Common myeloid progenitor, CD34-positive (primary cell): Measurements from ENCODE around the gene CALML6.

ENCODE experiments used
- CTCF ChIA-PET: fragments of 350-600 bp; sonication (Branson Sonifier 250); formaldehyde crosslinking; loops from one replicate; lab custom pipeline; 2021; ENCODE audit warnings: antibody characterized with exemption; lab: Charles Lee
- POLR2A ChIA-PET: fragments of 350-600 bp; sonication (Branson Sonifier 250); formaldehyde crosslinking; loops from one replicate; lab custom pipeline; 2021; ENCODE audit warnings: antibody characterized with exemption; lab: Charles Lee
- DNase-seq, 3 donors: peaks; one replicate each; pipeline versions ENCODE4 v3.0.0 to v3.0.0-alpha.2; 2013
- H3K27ac ChIP-seq, 2 experiments: 1 replicate in 1 of 2; 2 replicates in 1 of 2; pipeline ENCODE4 v1.7.0; 2013; ENCODE audit warnings: inconsistent platforms in 2 of 2, low read length in 2 of 2, mild to moderate bottlenecking in 2 of 2, low read depth in 1 of 2, moderate library complexity in 1 of 2; ENCODE audit not compliant: severe bottlenecking in 2 of 2, insufficient read depth in 1 of 2, poor library complexity in 1 of 2
- H3K27me3 ChIP-seq, 5 experiments: replicated peaks in 2 of 5; 1 replicate in 3 of 5; 2 replicates in 2 of 5; pipeline versions ENCODE4 v1.6.1 to v1.7.0; 2013; ENCODE audit warnings: low read length in 4 of 5, mild to moderate bottlenecking in 2 of 5, moderate library complexity in 2 of 5, inconsistent platforms in 1 of 5; ENCODE audit not compliant: insufficient read depth in 5 of 5, control insufficient read depth in 4 of 5
- H3K36me3 ChIP-seq, 4 experiments: 1 replicate in 2 of 4; 2 replicates in 2 of 4; pipeline versions ENCODE4 v1.6.1 to v1.7.0; 2013; ENCODE audit warnings: low read length in 3 of 4, control low read depth in 1 of 4, mild to moderate bottlenecking in 1 of 4; ENCODE audit not compliant: control insufficient read depth in 4 of 4, insufficient read depth in 4 of 4
- H3K4me1 ChIP-seq, 4 experiments: 1 replicate in 3 of 4; 2 replicates in 1 of 4; pipeline versions ENCODE4 v1.6.1 to v1.7.1; 2013; ENCODE audit warnings: low read length in 3 of 4, mild to moderate bottlenecking in 3 of 4, control low read depth in 1 of 4, inconsistent platforms in 1 of 4, moderate library complexity in 1 of 4; ENCODE audit not compliant: control insufficient read depth in 4 of 4, insufficient read depth in 4 of 4; ENCODE audit errors: control extremely low read depth in 1 of 4
- H3K4me3 ChIP-seq, 7 experiments: 1 replicate in 4 of 7; 2 replicates in 3 of 7; pipeline versions ENCODE4 v1.5.1 to v1.7.0; 2013; ENCODE audit warnings: mild to moderate bottlenecking in 7 of 7, low read length in 6 of 7, moderate library complexity in 6 of 7, inconsistent platforms in 2 of 7, low read depth in 2 of 7, control low read depth in 1 of 7; ENCODE audit not compliant: insufficient read depth in 4 of 7, control insufficient read depth in 1 of 7; ENCODE audit errors: extremely low read depth in 1 of 7
- H3K9me3 ChIP-seq, 5 experiments: 1 replicate in 4 of 5; 2 replicates in 1 of 5; pipeline versions ENCODE4 v1.6.1 to v1.7.1; 2013; ENCODE audit warnings: low read length in 4 of 5, mild to moderate bottlenecking in 2 of 5, inconsistent platforms in 1 of 5, low read depth in 1 of 5, moderate library complexity in 1 of 5; ENCODE audit not compliant: control insufficient read depth in 4 of 5, insufficient read depth in 2 of 5; ENCODE audit errors: control extremely low read depth in 1 of 5
- WGBS: methylation state at CpG from one replicate; pipeline ENCODE4 v1.1.5; 2013; ENCODE audit not compliant: insufficient coverage; 5-methylcytosine and 5-hydroxymethylcytosine counted together

The CALML6 gene

GRCh38 chr1:1939296-1940122, 24.4 kb downstream of the CALML6 start:
- Histone ChIP-seq H3K9me3 (peaks cover 0 to under 1% (median 0%) of the 10 kb centered on the region in 5 experiments), H3K4me3 (no peak overlapping the region), H3K36me3 (no peaks in the 10 kb centered on the region), H3K4me1 (peaks cover 0 to 5% (median 4%) of the 10 kb centered on the region in 4 experiments), H3K27ac (no peak overlapping the region), H3K27me3 (peaks cover 0 to 12% (median 2%) of the 10 kb centered on the region in 5 experiments)
- POLR2A ChIA-PET = no interaction called here
- WGBS = 91% methylated on average over 25 of the region's 28 CpGs
- no peak for DNase-seq
- CTCF ChIA-PET = interaction anchor here (7.0 kb wide), 1 partner anchor 105 kb away, joined by 64 read pairs; no protein-coding TSS in a partner anchor

GRCh38 chr1:1940123-1940425, 25.0 kb downstream of the CALML6 start:
- CTCF ChIA-PET = interaction anchor here (7.0 kb wide), 1 partner anchor 104 kb away, joined by 64 read pairs; no protein-coding TSS in a partner anchor
- 94% methylated on average over 12 of the region's 12 CpGs for WGBS
- Histone ChIP-seq H3K27ac (no peak overlapping the region), H3K27me3 (peaks cover 0 to 12% (median 2%) of the 10 kb centered on the region in 5 experiments), H3K4me3 (no peak overlapping the region), H3K9me3 (no peaks in the 10 kb centered on the region), H3K36me3 (no peaks in the 10 kb centered on the region), H3K4me1 (peaks cover 0 to 5% (median 4%) of the 10 kb centered on the region in 4 experiments)
- no peak for DNase-seq
- POLR2A ChIA-PET = interaction anchor here (0.6 kb wide), 1 partner anchor 218 kb away, joined by 6 read pairs; no protein-coding TSS in a partner anchor

- WGBS = 79% methylated on average over 16 of the region's 19 CpGs
- Histone ChIP-seq H3K9me3 (no peaks in the 10 kb centered on the region), H3K4me1 (peaks cover 0 to 5% (median 4%) of the 10 kb centered on the region in 4 experiments), H3K27ac (no peak overlapping the region), H3K4me3 (no peak overlapping the region), H3K27me3 (peaks cover 0 to 10% (median 2%) of the 10 kb centered on the region in 5 experiments), H3K36me3 (no peaks in the 10 kb centered on the region)
- POLR2A ChIA-PET = no interaction called here
- CTCF ChIA-PET = interaction anchor here (1.0 to 7.0 kb wide), 4 partner anchors 11 to 107 kb away, joined by 3 to 64 read pairs (median 5); no protein-coding TSS in a partner anchor
- DNase-seq = no peak
These were observed 26.3 kb downstream of the CALML6 start for GRCh38 chr1:1941211-1941841.

- H3K36me3 ChIP-seq = no peaks in the 10 kb centered on the region
- no peaks in the 10 kb centered on the region for H3K9me3 ChIP-seq
- CTCF ChIA-PET = interaction anchor here (1.0 to 7.0 kb wide), 5 partner anchors 11 to 106 kb away, joined by 3 to 64 read pairs (median 6); no protein-coding TSS in a partner anchor
- no peak overlapping the region for H3K4me3 ChIP-seq
- peaks cover 0 to 5% (median 4%) of the 10 kb centered on the region in 4 experiments for H3K4me1 ChIP-seq
- POLR2A ChIA-PET = no interaction called here
- DNase-seq = no peak
- H3K27ac ChIP-seq = no peak overlapping the region
- H3K27me3 ChIP-seq = peaks cover 0 to 10% (median 2%) of the 10 kb centered on the region in 5 experiments
- 92% methylated on average over 34 of the region's 39 CpGs for WGBS
These were observed 27.1 kb downstream of the CALML6 start for GRCh38 chr1:1941868-1942752.

- POLR2A ChIA-PET = no interaction called here
- CTCF ChIA-PET = interaction anchor here (0.7 to 7.0 kb wide), 5 partner anchors 11 to 107 kb away, joined by 3 to 64 read pairs (median 7); no protein-coding TSS in a partner anchor
- Histone ChIP-seq H3K9me3 (no peaks in the 10 kb centered on the region), H3K27ac (no peak overlapping the region), H3K27me3 (peaks cover 0 to 10% (median 2%) of the 10 kb centered on the region in 5 experiments), H3K36me3 (no peaks in the 10 kb centered on the region), H3K4me1 (peaks cover 0 to 5% (median 4%) of the 10 kb centered on the region in 4 experiments), H3K4me3 (no peak overlapping the region)
- 91% methylated on average over 39 of the region's 45 CpGs for WGBS
- no peak for DNase-seq
These were observed 27.9 kb downstream of the CALML6 start for GRCh38 chr1:1942753-1943656.
